Measurements from ENCODE around the gene EML5. TPM values are rescaled to one million over a fixed set of nuclear protein-coding genes. Genes with fewer than 3 reads are reported as not detected.

The EML5 gene
- total and polyA plus RNA-seq, 5 donors = 0.14 to 0.82 (median 0.42) TPM

- no peak for DNase-seq
These were observed 82.0 kb downstream of the EML5 start for GRCh38 chr14:88710709-88711108.

DNA sequence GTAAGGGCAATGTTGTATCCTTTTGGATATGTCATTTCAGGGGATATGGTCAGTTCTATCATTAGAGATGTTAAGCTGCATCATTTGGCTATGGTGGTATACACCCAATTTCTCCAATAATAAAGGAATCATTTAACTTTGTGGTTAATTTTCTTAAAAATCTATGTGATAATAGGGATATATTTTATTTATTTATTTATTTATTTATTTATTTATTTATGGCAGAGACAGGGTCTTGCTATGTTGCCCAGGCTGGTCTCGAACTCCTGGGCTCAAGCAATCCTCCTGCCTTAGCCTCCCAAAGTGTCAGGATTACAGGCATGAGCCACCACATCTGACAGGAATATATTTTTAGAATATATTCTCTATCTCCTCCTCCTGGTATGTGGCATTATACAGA lies 85.7 kb downstream of the EML5 start:
- WGBS = 84% methylated on average over 1 of the region's 1 CpG
- intact Hi-C loops (cut with DNase I) = no loop called here

More at GRCh38 chr14:88710709-88711108, 82.0 kb downstream of the EML5 start:
- ATAC-seq = no peak
- intact Hi-C loops (cut with DNase I) = no loop called here
- Histone ChIP-seq H3K4me3 (ENCODE audit: low read length) (no peak overlapping the region), H3K4me1 (ENCODE audit: control insufficient read depth, insufficient read depth, low read length) (no peaks in the 10 kb centered on the region), H3K27ac (ENCODE audit: low read length) (no peak overlapping the region), H3K9me3 (ENCODE audit: control insufficient read depth, low read length) (no peaks in the 10 kb centered on the region), H3K27me3 (ENCODE audit: control insufficient read depth, insufficient read depth) (no peaks in the 10 kb centered on the region)
- WGBS = 69% methylated on average over 2 of the region's 2 CpGs

GRCh38 chr14:88706425-88706824 lies 86.3 kb downstream of the EML5 start:
- Histone ChIP-seq H3K27me3 (ENCODE audit: control insufficient read depth, insufficient read depth) (no peaks in the 10 kb centered on the region), H3K9me3 (ENCODE audit: control insufficient read depth, low read length) (no peaks in the 10 kb centered on the region), H3K27ac (ENCODE audit: low read length) (no peak overlapping the region), H3K4me1 (ENCODE audit: control insufficient read depth, insufficient read depth, low read length) (no peaks in the 10 kb centered on the region), H3K4me3 (ENCODE audit: low read length) (no peak overlapping the region)
- no peak for DNase-seq
- ATAC-seq = no peak
- intact Hi-C loops (cut with DNase I) = no loop called here

More for the DNA sequence above, 85.7 kb downstream of the EML5 start:
- no peak overlapping the region for H3K4me3 ChIP-seq (ENCODE audit: low read length)
- no peaks in the 10 kb centered on the region for H3K9me3 ChIP-seq (ENCODE audit: control insufficient read depth, low read length)
- no peak overlapping the region for H3K27ac ChIP-seq (ENCODE audit: low read length)
- H3K27me3 ChIP-seq (ENCODE audit: control insufficient read depth, insufficient read depth) = no peaks in the 10 kb centered on the region
- ATAC-seq = no peak
- DNase-seq = no peak
- H3K4me1 ChIP-seq (ENCODE audit: control insufficient read depth, insufficient read depth, low read length) = no peaks in the 10 kb centered on the region

GRCh38 chr14:88698651-88699050 lies 94.1 kb downstream of the EML5 start:
- intact Hi-C loops (cut with DNase I) = no loop called here
- no peak for ATAC-seq
- no peaks in the 10 kb centered on the region for H3K27me3 ChIP-seq (ENCODE audit: control insufficient read depth, insufficient read depth)
- no peak overlapping the region for H3K27ac ChIP-seq (ENCODE audit: low read length)
- no peak overlapping the region for H3K4me3 ChIP-seq (ENCODE audit: low read length)
- DNase-seq = no peak
- no peaks in the 10 kb centered on the region for H3K4me1 ChIP-seq (ENCODE audit: control insufficient read depth, insufficient read depth, low read length)
- H3K9me3 ChIP-seq (ENCODE audit: control insufficient read depth, low read length) = no peaks in the 10 kb centered on the region
- 84% methylated on average over 5 of the region's 5 CpGs for WGBS

DNA sequence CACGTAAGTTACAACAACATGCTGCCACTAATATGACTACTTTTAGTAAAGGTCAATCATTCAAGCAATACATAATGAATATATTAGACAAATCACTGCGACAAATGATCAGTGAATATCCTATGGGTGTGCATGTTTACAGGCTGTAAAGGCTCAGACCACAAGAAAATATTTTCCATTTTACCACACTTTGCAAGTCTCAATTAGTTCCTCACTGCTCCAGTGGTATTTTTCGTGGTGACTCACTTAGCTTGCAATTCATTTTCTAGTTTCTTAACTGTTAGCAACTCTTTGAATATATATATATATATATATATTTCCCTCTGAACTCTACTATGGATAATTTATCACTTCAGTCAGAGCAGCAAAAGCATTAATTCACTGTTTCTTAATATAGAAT lies 96.9 kb downstream of the EML5 start:
- no peak overlapping the region for H3K27ac ChIP-seq (ENCODE audit: low read length)
- no peak for ATAC-seq
- intact Hi-C loops (cut with DNase I) = no loop called here
- H3K4me1 ChIP-seq (ENCODE audit: control insufficient read depth, insufficient read depth, low read length) = no peaks in the 10 kb centered on the region
- no peak for DNase-seq
- H3K4me3 ChIP-seq (ENCODE audit: low read length) = no peak overlapping the region
- no peaks in the 10 kb centered on the region for H3K27me3 ChIP-seq (ENCODE audit: control insufficient read depth, insufficient read depth)
- 69% methylated on average over 3 of the region's 3 CpGs for WGBS
- H3K9me3 ChIP-seq (ENCODE audit: control insufficient read depth, low read length) = no peaks in the 10 kb centered on the region

DNA sequence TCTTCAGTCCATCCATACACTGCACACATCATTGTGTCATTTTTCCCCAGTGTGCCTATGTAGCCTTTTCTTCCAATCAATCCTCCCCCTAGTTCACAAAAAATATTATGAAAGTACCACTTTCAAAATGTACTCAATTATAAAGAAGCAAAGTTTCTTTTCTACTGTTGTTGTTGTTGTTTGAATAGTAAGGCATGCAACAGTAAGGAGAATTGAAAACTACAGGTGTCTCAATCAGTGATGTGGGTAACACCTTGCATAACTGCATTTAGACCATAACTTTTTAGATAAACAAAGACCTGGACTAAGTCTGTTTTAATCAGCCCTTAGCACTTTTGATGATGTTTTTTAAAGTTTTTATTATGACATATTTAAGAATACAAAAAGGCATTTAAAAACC lies 104.4 kb downstream of the EML5 start:
- H3K4me3 ChIP-seq (ENCODE audit: low read length) = no peak overlapping the region
- H3K27me3 ChIP-seq (ENCODE audit: control insufficient read depth, insufficient read depth) = no peaks in the 10 kb centered on the region
- ATAC-seq (no peak), DNase-seq (no peak)
- H3K4me1 ChIP-seq (ENCODE audit: control insufficient read depth, insufficient read depth, low read length) = no peaks in the 10 kb centered on the region
- intact Hi-C loops (cut with DNase I) = no loop called here
- no peak overlapping the region for H3K27ac ChIP-seq (ENCODE audit: low read length)
- no peaks in the 10 kb centered on the region for H3K9me3 ChIP-seq (ENCODE audit: control insufficient read depth, low read length)

GRCh38 chr14:88683119-88683518 lies 109.6 kb downstream of the EML5 start:
- DNase-seq (no peak), ATAC-seq (no peak)
- Histone ChIP-seq H3K27me3 (ENCODE audit: control insufficient read depth, insufficient read depth) (no peaks in the 10 kb centered on the region), H3K9me3 (ENCODE audit: control insufficient read depth, low read length) (no peaks in the 10 kb centered on the region), H3K4me1 (ENCODE audit: control insufficient read depth, insufficient read depth, low read length) (no peaks in the 10 kb centered on the region), H3K27ac (ENCODE audit: low read length) (no peak overlapping the region), H3K4me3 (ENCODE audit: low read length) (no peak overlapping the region)
- 46% methylated on average over 2 of the region's 2 CpGs for WGBS
- intact Hi-C loops (cut with DNase I) = no loop called here

DNA sequence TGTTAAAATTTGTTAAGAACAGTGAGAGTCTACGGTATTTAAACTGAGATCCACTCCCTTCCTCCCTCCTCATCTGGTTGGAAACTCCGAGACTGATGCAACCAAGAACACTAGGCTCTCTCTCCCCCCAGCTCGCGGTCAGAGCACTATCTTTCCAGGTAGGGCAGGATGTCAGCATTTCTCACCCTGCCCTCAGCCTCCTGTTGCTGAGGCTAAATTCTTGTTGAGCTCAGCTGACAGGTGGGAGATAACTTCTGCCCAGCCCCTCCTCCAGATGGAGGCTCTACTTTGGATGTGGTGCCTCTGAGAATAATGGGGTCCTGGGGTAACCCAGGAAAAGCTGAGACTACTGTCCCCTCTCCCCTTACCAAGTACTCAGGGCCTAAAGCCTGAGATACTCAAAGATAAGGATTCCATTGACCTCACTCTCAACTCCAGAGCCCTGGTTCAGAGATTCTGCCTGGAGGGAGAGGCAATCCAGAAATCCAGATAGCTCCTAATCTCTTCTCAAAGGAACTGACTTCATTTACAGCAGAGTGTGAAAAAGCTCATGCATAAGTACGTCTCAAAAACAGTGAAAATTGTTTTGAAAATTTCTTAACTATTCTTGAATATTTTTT lies 110.1 kb downstream of the EML5 start:
- no peak for DNase-seq
- no peak overlapping the region for H3K4me3 ChIP-seq (ENCODE audit: low read length)
- ATAC-seq = peak in 1 of 2 donors; percentile 36
- no peaks in the 10 kb centered on the region for H3K4me1 ChIP-seq (ENCODE audit: control insufficient read depth, insufficient read depth, low read length)
- 29% methylated on average over 5 of the region's 5 CpGs for WGBS
- intact Hi-C loops (cut with DNase I) = no loop called here
- H3K27ac ChIP-seq (ENCODE audit: low read length) = no peak overlapping the region
- H3K27me3 ChIP-seq (ENCODE audit: control insufficient read depth, insufficient read depth) = no peaks in the 10 kb centered on the region
- no peaks in the 10 kb centered on the region for H3K9me3 ChIP-seq (ENCODE audit: control insufficient read depth, low read length)

- Histone ChIP-seq H3K27ac (ENCODE audit: low read length) (no peak overlapping the region), H3K4me1 (ENCODE audit: control insufficient read depth, insufficient read depth, low read length) (no peaks in the 10 kb centered on the region)
- WGBS = 82% methylated on average over 5 of the region's 5 CpGs
These were observed 110.8 kb downstream of the EML5 start for GRCh38 chr14:88681755-88682494.

DNA sequence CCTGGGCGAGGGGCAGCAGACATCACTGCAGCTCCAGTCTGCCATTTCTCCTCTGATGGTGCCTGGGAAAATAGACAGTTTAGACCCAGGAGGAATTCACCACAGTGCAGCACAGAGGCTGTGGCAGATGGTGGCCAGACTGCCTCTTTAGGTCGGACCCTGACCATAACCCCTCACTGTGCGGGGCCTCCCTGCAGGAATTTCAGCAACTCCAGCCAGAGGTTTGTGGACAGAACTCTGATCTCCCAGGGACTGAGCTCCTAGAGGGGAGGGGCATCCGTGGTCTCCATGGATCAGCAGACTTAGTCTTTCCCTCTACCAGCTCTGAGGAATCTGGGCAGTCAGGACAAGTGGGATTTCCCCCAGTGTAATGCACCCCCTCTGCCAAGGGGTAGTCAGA lies 123.4 kb downstream of the EML5 start:
- no peak for DNase-seq
- H3K4me1 ChIP-seq (ENCODE audit: control insufficient read depth, insufficient read depth, low read length) = no peaks in the 10 kb centered on the region
- no peaks in the 10 kb centered on the region for H3K27me3 ChIP-seq (ENCODE audit: control insufficient read depth, insufficient read depth)
- H3K9me3 ChIP-seq (ENCODE audit: control insufficient read depth, low read length) = no peaks in the 10 kb centered on the region
- WGBS = 52% methylated on average over 4 of the region's 4 CpGs
- intact Hi-C loops (cut with DNase I) = loop anchor here in 1 of 4 donors (5.0 kb wide), 1 partner anchor 1243 kb away; no protein-coding TSS in a partner anchor
- no peak overlapping the region for H3K4me3 ChIP-seq (ENCODE audit: low read length)
- no peak for ATAC-seq
- no peak overlapping the region for H3K27ac ChIP-seq (ENCODE audit: low read length)

More at GRCh38 chr14:88681755-88682494, 110.8 kb downstream of the EML5 start:
- H3K4me3 ChIP-seq (ENCODE audit: low read length) = no peak overlapping the region
- intact Hi-C loops (cut with DNase I) = no loop called here
- no peaks in the 10 kb centered on the region for H3K27me3 ChIP-seq (ENCODE audit: control insufficient read depth, insufficient read depth)
- DNase-seq (no peak), ATAC-seq (no peak)
- no peaks in the 10 kb centered on the region for H3K9me3 ChIP-seq (ENCODE audit: control insufficient read depth, low read length)

DNA sequence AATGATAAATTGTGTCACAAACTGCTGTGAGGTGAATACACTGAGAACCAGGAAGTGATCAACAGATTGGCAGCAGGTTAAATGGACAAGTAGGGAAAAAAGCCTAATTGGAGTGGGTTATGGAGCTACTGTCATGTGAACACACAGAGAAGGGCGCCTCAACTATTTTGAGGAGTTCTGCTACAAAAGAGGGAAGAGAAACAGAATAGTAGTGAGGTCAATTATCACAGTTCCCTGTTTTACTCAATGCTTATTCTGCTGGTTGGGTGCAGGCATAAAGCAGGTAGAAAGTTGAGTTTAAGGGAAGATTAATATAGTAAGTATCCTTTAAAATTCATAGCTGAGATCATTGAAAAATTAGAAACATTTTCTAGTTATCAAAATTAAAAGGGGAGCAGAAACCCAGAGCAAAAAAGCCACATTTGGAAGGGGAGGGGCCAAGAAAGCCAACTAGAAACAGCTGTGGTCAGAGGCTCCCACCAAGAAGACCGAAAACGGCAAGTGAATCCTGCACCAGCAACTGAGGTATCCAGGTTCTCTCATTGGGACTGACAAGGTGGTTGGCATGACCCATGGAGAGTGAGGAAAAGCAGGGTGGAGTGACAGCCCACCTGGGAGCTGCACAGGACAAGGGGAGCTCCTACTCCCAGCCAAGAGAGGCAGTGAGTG lies 124.2 kb downstream of the EML5 start:
- Histone ChIP-seq H3K27me3 (ENCODE audit: control insufficient read depth, insufficient read depth) (no peaks in the 10 kb centered on the region), H3K27ac (ENCODE audit: low read length) (no peak overlapping the region), H3K4me1 (ENCODE audit: control insufficient read depth, insufficient read depth, low read length) (no peaks in the 10 kb centered on the region), H3K4me3 (ENCODE audit: low read length) (no peak overlapping the region), H3K9me3 (ENCODE audit: control insufficient read depth, low read length) (no peaks in the 10 kb centered on the region)
- DNase-seq (no peak), ATAC-seq (no peak)
- intact Hi-C loops (cut with DNase I) = loop anchor here in 1 of 4 donors (5.0 kb wide), 1 partner anchor 1244 kb away; no protein-coding TSS in a partner anchor
- WGBS = 79% methylated on average over 3 of the region's 3 CpGs

All from right cardiac atrium (tissue), 5 donors.